Ectodermal cell (in vitro differentiated cells): ENCODE measurements around the gene PTGR1.
"Not testable (repeated sequence)": the region's sequence is repeated elsewhere in the genome, so short reads cannot be mapped to it uniquely, and the experiment has no call there.

Experiments
- H3K27ac ChIP-seq: 2 replicates; pipeline ENCODE4 v1.7.0; 2013; ENCODE audit warnings: mild to moderate bottlenecking, low read depth, low read length; ENCODE audit not compliant: insufficient read depth, poor library complexity, severe bottlenecking
- H3K27me3 ChIP-seq: 2 replicates; pipeline ENCODE4 v1.7.0; 2013; ENCODE audit warnings: mild to moderate bottlenecking, low read length; ENCODE audit not compliant: insufficient read depth, control insufficient read depth, poor library complexity, severe bottlenecking
- H3K36me3 ChIP-seq: one replicate; pipeline ENCODE4 v1.7.0; 2013; ENCODE audit warnings: low read length; ENCODE audit not compliant: control insufficient read depth, insufficient read depth
- H3K4me1 ChIP-seq: one replicate; pipeline ENCODE4 v1.7.0; 2013; ENCODE audit warnings: low read length; ENCODE audit not compliant: control insufficient read depth, insufficient read depth
- H3K4me3 ChIP-seq: 2 replicates; pipeline ENCODE4 v1.7.0; 2013; ENCODE audit warnings: low read depth, low read length, control low read depth; ENCODE audit not compliant: insufficient read depth
- H3K9me3 ChIP-seq: 2 replicates; pipeline ENCODE4 v1.7.0; 2013; ENCODE audit warnings: mild to moderate bottlenecking, low read length, moderate library complexity; ENCODE audit not compliant: control insufficient read depth
- WGBS, 2 experiments: methylation state at CpG; one replicate each; pipeline ENCODE4 v1.1.7; 2013; ENCODE audit warnings: missing lambda C conversion rate in 2 of 2; 5-methylcytosine and 5-hydroxymethylcytosine counted together

PTGR1 gene

DNA sequence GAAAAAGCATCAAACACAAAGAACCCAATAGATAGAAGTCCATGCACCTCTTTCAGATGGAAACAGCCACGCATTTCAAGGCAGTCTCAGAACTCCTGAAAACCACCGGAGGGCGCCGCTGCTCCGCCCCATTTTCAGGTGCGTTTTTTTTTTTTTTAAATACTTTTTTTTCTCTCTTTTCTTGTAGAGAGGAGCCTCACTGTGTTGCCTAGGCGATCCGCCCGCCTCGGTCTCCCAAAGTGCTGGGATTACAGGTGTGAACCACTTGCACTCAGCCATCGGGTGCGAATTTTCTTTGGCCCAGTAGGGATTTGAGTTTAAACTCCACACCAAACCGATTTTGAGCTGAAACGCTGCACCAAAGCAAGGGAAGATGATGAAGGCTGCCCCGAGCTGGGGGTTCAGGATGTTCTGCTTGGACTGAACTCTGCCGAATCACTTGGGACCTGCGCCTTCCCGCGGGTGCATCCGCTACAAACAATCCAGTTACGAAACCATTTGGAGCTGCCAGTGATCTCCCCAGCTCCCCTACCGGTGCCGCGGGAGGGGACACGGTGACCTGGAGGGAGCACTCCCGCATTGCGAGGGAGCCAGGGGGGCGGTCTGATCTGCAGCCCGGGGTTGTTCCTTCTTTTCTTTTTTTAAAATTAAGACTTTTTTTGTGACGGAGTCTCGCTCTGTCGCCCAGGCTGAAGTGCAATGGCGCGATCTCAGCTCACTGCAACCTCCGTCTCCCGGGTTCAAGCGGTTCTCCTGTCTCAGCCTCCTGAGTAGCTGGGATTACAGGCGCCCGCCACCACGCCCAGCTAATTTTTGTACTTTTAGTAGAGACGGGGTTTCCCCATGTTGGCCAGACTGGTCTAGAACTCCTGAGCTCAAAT is 1.4 kb downstream of the PTGR1 start:
- H3K4me3 ChIP-seq, result peak overlapping the region; percentile 58
- no peaks in the 10 kb centered on the region for H3K4me1 ChIP-seq
- no peaks in the 10 kb centered on the region for H3K27me3 ChIP-seq
- H3K9me3 ChIP-seq, result no peaks in the 10 kb centered on the region
- no peak overlapping the region for H3K27ac ChIP-seq
- 4 to 7% methylated on average over 41 of the region's 41 CpGs for WGBS, 2 experiments
- peaks cover 7% of the 10 kb centered on the region for H3K36me3 ChIP-seq

DNA sequence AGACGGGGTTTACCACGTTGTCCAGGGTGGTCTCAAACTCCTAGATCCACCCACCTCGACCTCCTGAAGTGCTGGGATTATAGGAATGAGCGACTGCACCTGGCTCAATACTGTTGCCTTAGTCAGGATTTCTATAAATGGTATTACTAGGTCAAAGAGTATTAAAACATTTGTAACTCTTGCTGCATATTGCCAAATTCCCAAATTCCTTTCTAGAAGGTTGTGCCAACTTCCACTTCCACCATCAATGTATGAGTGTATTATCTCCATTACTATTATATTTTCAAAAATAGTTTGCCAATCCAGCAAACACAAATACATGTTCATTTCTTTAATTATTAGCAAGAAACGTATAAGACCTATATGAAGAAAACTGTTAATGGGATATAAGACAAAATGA is 10.6 kb downstream of the PTGR1 start:
- Histone ChIP-seq H3K27ac (no peak overlapping the region), H3K4me1 (no peaks in the 10 kb centered on the region), H3K27me3 (no peaks in the 10 kb centered on the region), H3K4me3 (no peak overlapping the region), H3K9me3 (no peaks in the 10 kb centered on the region), H3K36me3 (peaks cover 12% of the 10 kb centered on the region)
- 89 to 94% methylated on average over 5 of the region's 5 CpGs for WGBS, 2 experiments

DNA sequence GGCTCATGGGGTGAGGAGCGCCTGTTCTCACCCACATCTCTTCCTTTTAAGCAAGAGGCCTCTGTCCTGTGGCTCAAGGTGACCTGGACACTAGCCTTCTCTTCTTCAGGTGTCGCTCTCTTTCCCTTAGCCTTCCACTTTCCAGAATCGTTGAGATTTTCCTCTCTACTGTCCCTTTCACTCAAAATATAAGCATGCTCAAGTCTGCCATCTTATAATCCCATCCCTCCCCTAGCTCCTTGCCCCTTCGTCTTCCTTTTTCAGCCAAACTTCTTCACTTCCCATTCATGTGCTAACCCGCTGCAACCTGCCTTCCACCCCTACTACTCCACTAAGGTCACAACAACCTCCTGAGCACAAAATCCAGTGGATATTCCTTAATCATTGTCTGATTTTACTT is 13.1 kb downstream of the PTGR1 start:
- WGBS, 2 experiments, result 91 to 94% methylated on average over 5 of the region's 5 CpGs
- peaks cover 10% of the 10 kb centered on the region for H3K36me3 ChIP-seq
- H3K27ac ChIP-seq, result no peak overlapping the region

DNA sequence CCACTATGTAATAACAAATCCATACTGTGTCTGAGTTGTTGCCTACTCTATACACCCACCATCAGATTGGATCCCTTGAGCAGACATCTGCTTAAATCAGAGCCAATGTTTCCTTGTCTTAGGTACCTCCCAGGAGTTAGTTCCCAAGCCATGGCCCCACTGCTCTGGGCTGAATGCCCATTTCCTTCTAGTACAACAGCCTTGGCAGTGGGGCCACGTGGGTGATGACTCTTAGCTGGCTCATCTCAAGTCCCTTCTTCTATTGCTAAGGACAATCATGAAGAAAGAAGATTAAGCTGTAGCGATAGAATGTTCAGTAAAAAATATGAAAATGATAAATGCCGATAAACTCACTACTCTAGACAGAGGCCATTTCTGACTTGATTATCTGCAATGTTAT is 16.6 kb downstream of the PTGR1 start:
- WGBS, 2 experiments, result 93 to 96% methylated on average over 3 of the region's 3 CpGs
- Histone ChIP-seq H3K4me3 (no peak overlapping the region), H3K4me1 (no peaks in the 10 kb centered on the region), H3K27me3 (no peaks in the 10 kb centered on the region), H3K36me3 (peaks cover 14% of the 10 kb centered on the region), H3K27ac (no peak overlapping the region), H3K9me3 (no peaks in the 10 kb centered on the region)

More for the DNA sequence above, 13.1 kb downstream of the PTGR1 start:
- H3K27me3 ChIP-seq, result no peaks in the 10 kb centered on the region
- H3K4me3 ChIP-seq, result no peak overlapping the region
- H3K4me1 ChIP-seq, result no peaks in the 10 kb centered on the region
- H3K9me3 ChIP-seq, result no peaks in the 10 kb centered on the region

DNA sequence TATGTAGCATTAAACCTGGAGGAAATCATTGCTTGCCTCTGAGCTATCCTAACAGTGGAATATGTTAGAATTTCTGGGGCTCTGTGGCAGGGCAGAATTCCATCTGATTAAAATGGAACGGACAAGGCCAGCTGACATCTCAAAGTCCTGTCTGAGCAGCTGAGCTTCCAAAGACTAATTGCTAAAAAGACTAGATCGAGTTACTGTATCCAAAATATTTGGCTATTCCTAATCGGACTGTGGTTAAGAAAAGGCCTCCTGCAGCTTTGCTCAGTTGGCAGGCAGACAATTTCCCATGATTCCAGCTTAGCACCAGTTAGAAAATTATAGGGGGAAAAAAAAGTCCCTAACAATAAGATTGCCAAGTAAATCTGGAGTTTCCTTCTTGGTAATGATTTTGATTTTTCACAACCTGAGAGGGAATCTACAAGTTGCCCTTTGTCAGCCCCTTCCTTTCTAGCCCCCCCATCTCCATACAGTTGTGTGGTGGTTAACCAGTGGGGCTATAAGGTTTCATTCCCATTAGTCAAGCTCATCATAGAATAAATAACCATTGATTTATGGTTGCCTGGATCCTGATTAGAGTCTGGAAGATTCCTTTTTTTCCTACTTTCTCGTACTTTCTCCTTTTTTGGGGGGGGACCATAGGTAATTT is 26.4 kb downstream of the PTGR1 start:
- Histone ChIP-seq H3K9me3 (peaks cover 3% of the 10 kb centered on the region), H3K27ac (no peak overlapping the region), H3K4me3 (no peak overlapping the region), H3K27me3 (no peaks in the 10 kb centered on the region), H3K4me1 (no peaks in the 10 kb centered on the region), H3K36me3 (peaks cover 31% of the 10 kb centered on the region)
- 92 to 93% methylated on average over 4 of the region's 4 CpGs for WGBS, 2 experiments

DNA sequence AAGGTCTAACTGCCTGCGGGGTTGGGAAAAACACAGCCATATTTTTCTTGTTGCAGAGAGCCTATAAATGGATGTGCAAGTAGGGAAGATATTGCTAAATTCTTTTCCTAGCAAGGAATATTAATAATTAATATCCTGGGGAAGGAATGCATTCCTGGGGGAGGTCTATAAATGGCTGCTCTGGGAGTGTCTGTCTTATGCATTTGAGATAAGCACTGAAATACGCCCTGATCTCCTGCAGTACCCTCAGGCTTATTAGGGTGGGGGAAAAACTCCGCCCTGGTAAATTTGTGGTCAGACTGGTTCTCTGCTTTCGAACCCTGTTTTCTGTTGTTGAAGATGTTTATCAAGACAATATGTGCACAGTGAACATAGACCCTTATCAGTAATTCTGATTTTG is 31.3 kb downstream of the PTGR1 start:
- 90 to 98% methylated on average over 4 of the region's 4 CpGs for WGBS, 2 experiments
- peaks cover 59% of the 10 kb centered on the region for H3K36me3 ChIP-seq
- H3K4me3 ChIP-seq, result not testable (repeated sequence)

DNA sequence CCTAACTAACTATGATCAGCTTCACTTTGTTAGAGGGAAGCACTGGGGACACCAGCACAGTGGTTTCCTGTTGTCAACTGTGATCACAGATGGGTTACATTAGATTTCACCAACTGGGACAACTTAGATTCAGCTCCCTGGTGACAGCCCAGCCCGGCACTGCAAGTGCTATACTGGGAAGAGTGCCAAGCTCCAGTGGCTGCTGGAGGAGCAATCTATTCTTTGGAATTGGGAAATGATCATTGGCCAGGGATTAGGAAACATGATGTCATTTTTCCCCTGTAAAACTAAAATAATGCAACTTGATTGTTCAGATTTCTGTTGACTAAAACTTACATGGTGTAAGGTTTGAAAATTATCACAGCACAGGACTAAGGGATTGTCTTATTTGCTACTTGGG is 33.2 kb downstream of the PTGR1 start:
- H3K9me3 ChIP-seq, result peaks cover 3% of the 10 kb centered on the region
- peaks cover 53% of the 10 kb centered on the region for H3K36me3 ChIP-seq
- H3K27ac ChIP-seq, result no peak overlapping the region
- H3K27me3 ChIP-seq, result no peaks in the 10 kb centered on the region
- no peaks in the 10 kb centered on the region for H3K4me1 ChIP-seq
- H3K4me3 ChIP-seq, result no peak overlapping the region
- 89 to 94% methylated on average over 1 of the region's 1 CpG for whole genome bisulfite sequencing, 2 experiments

More for the DNA sequence above, 31.3 kb downstream of the PTGR1 start:
- H3K9me3 ChIP-seq, H3K27me3 ChIP-seq, H3K27ac ChIP-seq, H3K4me1 ChIP-seq: not testable (repeated sequence)

DNA sequence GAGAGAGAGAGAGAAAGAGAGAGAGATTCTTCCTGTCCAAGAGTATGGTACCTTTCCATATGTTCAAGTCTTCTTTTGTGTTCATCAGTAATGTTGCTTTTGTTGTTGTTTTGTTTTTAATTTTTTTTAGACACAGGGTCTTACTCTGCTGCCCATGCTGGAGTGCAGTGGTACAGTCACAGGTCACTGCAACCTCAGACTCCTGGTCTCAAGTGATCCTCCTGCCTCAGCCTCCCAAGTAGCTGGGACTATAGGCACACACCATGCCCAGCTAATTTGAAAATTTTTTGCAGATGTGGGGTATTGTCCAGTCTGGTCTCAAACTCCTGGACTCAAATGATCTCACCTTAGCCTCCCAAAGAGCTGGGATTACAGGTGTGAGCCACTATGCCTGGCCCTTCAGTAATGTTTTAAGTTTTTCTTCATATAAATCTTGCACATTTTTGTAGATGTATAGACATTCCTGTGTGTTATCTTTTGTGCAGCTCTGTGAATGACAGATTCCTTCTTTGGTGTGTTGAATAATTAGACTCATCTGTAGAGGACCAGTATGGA is 38.2 kb downstream of the PTGR1 start:
- H3K27me3 ChIP-seq, result no peaks in the 10 kb centered on the region
- H3K9me3 ChIP-seq, result no peaks in the 10 kb centered on the region
- H3K4me3 ChIP-seq, result no peak overlapping the region
- H3K4me1 ChIP-seq, result no peaks in the 10 kb centered on the region
- H3K27ac ChIP-seq, result no peak overlapping the region
- peaks cover 19% of the 10 kb centered on the region for H3K36me3 ChIP-seq

DNA sequence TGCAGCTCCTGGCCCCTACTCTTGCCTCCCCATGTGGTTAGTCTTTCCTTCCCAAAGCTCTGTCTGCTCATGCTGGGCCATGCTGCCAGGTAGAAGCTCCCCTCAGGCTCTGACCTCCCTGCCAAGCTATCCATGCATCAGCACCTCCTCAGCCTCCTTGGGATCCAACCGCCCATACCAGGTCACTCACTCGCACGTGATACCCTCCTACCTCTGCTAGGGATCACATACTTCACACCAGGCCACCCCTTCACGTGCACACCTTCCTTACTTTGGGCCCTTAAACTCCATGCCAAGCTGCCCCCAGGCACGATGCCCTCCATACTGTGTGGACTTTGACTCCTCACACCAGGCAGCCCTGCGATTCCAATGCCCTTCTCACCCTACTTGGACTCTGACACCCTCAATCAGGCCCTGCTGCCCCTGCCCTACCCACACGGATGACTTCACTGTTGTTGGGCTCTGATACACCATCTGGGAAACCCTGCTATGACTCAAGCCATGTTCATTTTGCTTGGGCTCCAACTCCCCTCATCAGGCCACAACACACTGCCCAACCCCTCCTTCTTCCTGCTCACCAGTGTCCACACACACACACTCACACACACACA is 40.3 kb downstream of the PTGR1 start:
- Histone ChIP-seq H3K36me3 (peaks cover 12% of the 10 kb centered on the region), H3K4me1 (no peaks in the 10 kb centered on the region), H3K4me3 (no peak overlapping the region), H3K9me3 (no peaks in the 10 kb centered on the region), H3K27me3 (no peaks in the 10 kb centered on the region), H3K27ac (no peak overlapping the region)
- WGBS, 2 experiments, result 92 to 93% methylated on average over 7 of the region's 7 CpGs

DNA sequence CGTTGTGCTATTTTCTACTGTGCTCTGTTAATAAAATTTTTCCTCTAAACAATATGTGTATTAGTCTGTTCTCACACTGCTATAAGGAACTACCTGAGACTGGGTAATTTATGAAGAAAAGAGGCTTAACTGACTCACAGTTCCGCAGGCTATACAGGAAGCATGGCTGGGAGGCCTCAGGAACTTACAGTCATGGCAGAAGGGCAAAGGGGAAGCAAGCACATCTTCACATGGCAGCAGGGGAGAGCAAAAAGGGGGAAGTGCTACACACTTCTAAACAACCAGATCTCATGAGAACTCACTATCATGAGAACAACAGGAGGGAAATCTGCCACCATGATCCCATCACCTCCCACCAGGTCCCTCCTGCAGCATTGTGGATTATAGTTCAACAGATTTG is 44.0 kb downstream of the PTGR1 start:
- H3K4me3 ChIP-seq, H3K9me3 ChIP-seq, H3K27ac ChIP-seq, H3K27me3 ChIP-seq, H3K4me1 ChIP-seq: not testable (repeated sequence)
- H3K36me3 ChIP-seq, result peaks cover 16% of the 10 kb centered on the region
- WGBS, 2 experiments, result 91 to 95% methylated on average over 1 of the region's 2 CpGs
